Measurements from ENCODE around the gene ATXN2L. TPM values are rescaled to one million over a fixed set of nuclear protein-coding genes. Genes with fewer than 3 reads are reported as not detected.

ATXN2L gene
- total and polyA plus RNA-seq, 10 of the 15 experiments (the other 5 are each of a cell fraction or from before 2014, with no cell fraction given): 3.5 to 210 (median 61.1) TPM

DNA sequence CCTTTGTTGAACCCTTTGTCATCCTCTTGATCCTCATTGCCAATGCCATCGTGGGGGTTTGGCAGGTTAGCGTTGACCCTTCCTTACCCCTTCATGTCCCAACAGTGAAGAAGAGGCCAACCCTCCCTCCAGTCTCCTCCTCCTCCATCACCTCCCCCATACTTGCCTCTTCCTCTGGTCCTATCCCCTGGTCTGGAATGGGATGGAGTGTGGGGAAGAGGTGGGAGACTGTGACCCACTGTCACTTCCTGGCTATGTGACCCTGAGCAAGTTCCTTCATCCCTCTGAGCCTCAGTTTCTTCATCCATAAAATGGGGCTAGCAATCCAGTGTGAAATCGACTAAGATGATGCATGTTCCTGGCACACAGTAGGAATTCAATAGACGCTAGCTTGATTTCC is 58.2 kb downstream of the ATXN2L start:
- RAD21 ChIA-PET (ENCODE audit: unreplicated experiment): interaction anchor here (1.4 kb wide), 1 partner anchor 43 kb away, joined by 3 read pairs; no protein-coding TSS in a partner anchor
- ATAC-seq (no peak), DNase-seq (ENCODE audit: low read depth, low spot score) (no peak), FAIRE-seq (no peak)
- no TSS peak for BruUV-seq (replicated peaks)
- no peak overlapping the region for H3K27ac ChIP-seq (ENCODE audit: control insufficient read depth, insufficient read depth)
- no peaks in the 10 kb centered on the region for H3K9me3 ChIP-seq (replicated peaks; ENCODE audit: control insufficient read depth, insufficient read depth, low read length)
- no peak overlapping the region for H3K9ac ChIP-seq (ENCODE audit: control insufficient read depth, insufficient read depth, low read length)
- H3K36me3 ChIP-seq (ENCODE audit: control insufficient read depth in 2 of 2, insufficient read depth in 2 of 2, low read length in 1 of 2): no peaks in the 10 kb centered on the region
- in situ Hi-C loops (cut with MboI): loop anchor here (5.0 kb wide), 1 partner anchor 36 kb away; no protein-coding TSS in a partner anchor
- H4K20me1 ChIP-seq (ENCODE audit: control insufficient read depth, insufficient read depth): no peaks in the 10 kb centered on the region
- no peak overlapping the region for H3K4me3 ChIP-seq
- POLR2A ChIA-PET: interaction anchor here (1.0 to 1.8 kb wide), 2 partner anchors 43 to 70 kb away, joined by 3 to 5 read pairs; partner anchors contain the start of gene NFATC2IP
- no peak overlapping the region for H3K4me2 ChIP-seq (ENCODE audit: control insufficient read depth, insufficient read depth)
- CTCF ChIA-PET: interaction anchor here (1.4 to 2.4 kb wide), 2 partner anchors 43 to 64 kb away, joined by 5 to 7 read pairs; no protein-coding TSS in a partner anchor
- 88% methylated on average over 4 of the region's 4 CpGs for WGBS (ENCODE audit: insufficient coverage, insufficient replicate concordance, low lambda C conversion rate, missing lambda C conversion rate)
- H3K4me1 ChIP-seq (ENCODE audit: control insufficient read depth, insufficient read depth, low read length): peaks cover 13% of the 10 kb centered on the region
- SMC1A ChIA-PET (ENCODE audit: uncharacterized antibody, unreplicated experiment): interaction anchor here (1.3 to 2.3 kb wide), 2 partner anchors 43 to 64 kb away, joined by 3 to 26 read pairs; no protein-coding TSS in a partner anchor
- H3K79me2 ChIP-seq (ENCODE audit: control insufficient read depth, insufficient read depth, low read length): no peaks in the 10 kb centered on the region
- no peaks in the 10 kb centered on the region for H3K27me3 ChIP-seq (replicated peaks in 1 of 2; ENCODE audit: control insufficient read depth in 2 of 2, insufficient read depth in 2 of 2, low read length in 1 of 2)
- intact Hi-C loops (cut with micrococcal nuclease; ENCODE audit: unreplicated experiment): no loop called here
- no peak overlapping the region for H2AFZ ChIP-seq (ENCODE audit: control insufficient read depth, low read depth, low read length)
- TF ChIP-seq HDAC6 (IDR thresholded peaks at IDR 0.05; ENCODE audit: unreplicated experiment) (no peak), JUNB (IDR thresholded peaks at IDR 0.05) (no peak), LARP7 (IDR thresholded peaks at IDR 0.05) (no peak), POLR2A (IDR thresholded peaks at IDR 0.05; ENCODE audit: low read depth, low read length) (no peak), NFYB (IDR thresholded peaks at IDR 0.05; ENCODE audit: insufficient read depth, low read depth, low read length) (no peak), MYB (IDR thresholded peaks at IDR 0.05; ENCODE audit: borderline replicate concordance, low read depth, low read length) (no peak), SIX5 (IDR thresholded peaks at IDR 0.05; ENCODE audit: low read depth, low read length, severe bottlenecking) (no peak), RB1 (IDR thresholded peaks at IDR 0.05; ENCODE audit: borderline replicate concordance) (no peak), TCF3 (IDR thresholded peaks at IDR 0.05; ENCODE audit: borderline replicate concordance, insufficient read depth, low read depth, low read length) (no peak)
- TF ChIP-seq, protein P1, sequence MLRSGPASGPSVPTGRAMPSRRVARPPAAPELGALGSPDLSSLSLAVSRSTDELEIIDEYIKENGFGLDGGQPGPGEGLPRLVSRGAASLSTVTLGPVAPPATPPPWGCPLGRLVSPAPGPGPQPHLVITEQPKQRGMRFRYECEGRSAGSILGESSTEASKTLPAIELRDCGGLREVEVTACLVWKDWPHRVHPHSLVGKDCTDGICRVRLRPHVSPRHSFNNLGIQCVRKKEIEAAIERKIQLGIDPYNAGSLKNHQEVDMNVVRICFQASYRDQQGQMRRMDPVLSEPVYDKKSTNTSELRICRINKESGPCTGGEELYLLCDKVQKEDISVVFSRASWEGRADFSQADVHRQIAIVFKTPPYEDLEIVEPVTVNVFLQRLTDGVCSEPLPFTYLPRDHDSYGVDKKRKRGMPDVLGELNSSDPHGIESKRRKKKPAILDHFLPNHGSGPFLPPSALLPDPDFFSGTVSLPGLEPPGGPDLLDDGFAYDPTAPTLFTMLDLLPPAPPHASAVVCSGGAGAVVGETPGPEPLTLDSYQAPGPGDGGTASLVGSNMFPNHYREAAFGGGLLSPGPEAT (IDR thresholded peaks at IDR 0.05; ENCODE audit: low read depth): no peak
- TF ChIP-seq, protein P2, sequence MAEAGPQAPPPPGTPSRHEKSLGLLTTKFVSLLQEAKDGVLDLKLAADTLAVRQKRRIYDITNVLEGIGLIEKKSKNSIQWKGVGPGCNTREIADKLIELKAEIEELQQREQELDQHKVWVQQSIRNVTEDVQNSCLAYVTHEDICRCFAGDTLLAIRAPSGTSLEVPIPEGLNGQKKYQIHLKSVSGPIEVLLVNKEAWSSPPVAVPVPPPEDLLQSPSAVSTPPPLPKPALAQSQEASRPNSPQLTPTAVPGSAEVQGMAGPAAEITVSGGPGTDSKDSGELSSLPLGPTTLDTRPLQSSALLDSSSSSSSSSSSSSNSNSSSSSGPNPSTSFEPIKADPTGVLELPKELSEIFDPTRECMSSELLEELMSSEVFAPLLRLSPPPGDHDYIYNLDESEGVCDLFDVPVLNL (IDR thresholded peaks at IDR 0.05; ENCODE audit: low read depth, low read length): no peak
- TF ChIP-seq, protein P3, sequence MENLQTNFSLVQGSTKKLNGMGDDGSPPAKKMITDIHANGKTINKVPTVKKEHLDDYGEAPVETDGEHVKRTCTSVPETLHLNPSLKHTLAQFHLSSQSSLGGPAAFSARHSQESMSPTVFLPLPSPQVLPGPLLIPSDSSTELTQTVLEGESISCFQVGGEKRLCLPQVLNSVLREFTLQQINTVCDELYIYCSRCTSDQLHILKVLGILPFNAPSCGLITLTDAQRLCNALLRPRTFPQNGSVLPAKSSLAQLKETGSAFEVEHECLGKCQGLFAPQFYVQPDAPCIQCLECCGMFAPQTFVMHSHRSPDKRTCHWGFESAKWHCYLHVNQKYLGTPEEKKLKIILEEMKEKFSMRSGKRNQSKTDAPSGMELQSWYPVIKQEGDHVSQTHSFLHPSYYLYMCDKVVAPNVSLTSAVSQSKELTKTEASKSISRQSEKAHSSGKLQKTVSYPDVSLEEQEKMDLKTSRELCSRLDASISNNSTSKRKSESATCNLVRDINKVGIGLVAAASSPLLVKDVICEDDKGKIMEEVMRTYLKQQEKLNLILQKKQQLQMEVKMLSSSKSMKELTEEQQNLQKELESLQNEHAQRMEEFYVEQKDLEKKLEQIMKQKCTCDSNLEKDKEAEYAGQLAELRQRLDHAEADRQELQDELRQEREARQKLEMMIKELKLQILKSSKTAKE (IDR thresholded peaks at IDR 0.05; ENCODE audit: low read depth, poor library complexity, severe bottlenecking): no peak
- TF ChIP-seq, protein P4, sequence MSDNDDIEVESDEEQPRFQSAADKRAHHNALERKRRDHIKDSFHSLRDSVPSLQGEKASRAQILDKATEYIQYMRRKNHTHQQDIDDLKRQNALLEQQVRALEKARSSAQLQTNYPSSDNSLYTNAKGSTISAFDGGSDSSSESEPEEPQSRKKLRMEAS (IDR thresholded peaks at IDR 0.05; ENCODE audit: low read depth, low read length): no peak
- TF ChIP-seq, protein P5, sequence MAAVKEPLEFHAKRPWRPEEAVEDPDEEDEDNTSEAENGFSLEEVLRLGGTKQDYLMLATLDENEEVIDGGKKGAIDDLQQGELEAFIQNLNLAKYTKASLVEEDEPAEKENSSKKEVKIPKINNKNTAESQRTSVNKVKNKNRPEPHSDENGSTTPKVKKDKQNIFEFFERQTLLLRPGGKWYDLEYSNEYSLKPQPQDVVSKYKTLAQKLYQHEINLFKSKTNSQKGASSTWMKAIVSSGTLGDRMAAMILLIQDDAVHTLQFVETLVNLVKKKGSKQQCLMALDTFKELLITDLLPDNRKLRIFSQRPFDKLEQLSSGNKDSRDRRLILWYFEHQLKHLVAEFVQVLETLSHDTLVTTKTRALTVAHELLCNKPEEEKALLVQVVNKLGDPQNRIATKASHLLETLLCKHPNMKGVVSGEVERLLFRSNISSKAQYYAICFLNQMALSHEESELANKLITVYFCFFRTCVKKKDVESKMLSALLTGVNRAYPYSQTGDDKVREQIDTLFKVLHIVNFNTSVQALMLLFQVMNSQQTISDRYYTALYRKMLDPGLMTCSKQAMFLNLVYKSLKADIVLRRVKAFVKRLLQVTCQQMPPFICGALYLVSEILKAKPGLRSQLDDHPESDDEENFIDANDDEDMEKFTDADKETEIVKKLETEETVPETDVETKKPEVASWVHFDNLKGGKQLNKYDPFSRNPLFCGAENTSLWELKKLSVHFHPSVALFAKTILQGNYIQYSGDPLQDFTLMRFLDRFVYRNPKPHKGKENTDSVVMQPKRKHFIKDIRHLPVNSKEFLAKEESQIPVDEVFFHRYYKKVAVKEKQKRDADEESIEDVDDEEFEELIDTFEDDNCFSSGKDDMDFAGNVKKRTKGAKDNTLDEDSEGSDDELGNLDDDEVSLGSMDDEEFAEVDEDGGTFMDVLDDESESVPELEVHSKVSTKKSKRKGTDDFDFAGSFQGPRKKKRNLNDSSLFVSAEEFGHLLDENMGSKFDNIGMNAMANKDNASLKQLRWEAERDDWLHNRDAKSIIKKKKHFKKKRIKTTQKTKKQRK (IDR thresholded peaks at IDR 0.05; ENCODE audit: low read depth, low read length): no peak

Data from GM12878 (cell line).